SK-N-SH (cell line): ENCODE data around the gene ATP6V1C2. TPM values are rescaled to one million over a fixed set of nuclear protein-coding genes. Genes with fewer than 3 reads are reported as not detected.

Source experiments
- CTCF ChIA-PET: fragments of 300-600, 350-600 bp; formaldehyde crosslinking; extraction: SDS; loops from one replicate; lab custom pipeline; 2021; lab: Yijun Ruan, JAX
- POLR2A ChIA-PET: fragments of 350-600 bp; sonication (Branson Sonifier 250); formaldehyde crosslinking; extraction: SDS; loops from one replicate; lab custom pipeline; 2020; ENCODE audit warnings: antibody characterized with exemption, inconsistent platforms; lab: Yijun Ruan, JAX
- DNase-seq: peaks from one replicate; pipeline ENCODE4 v3.0.0; 2012
- H2AFZ ChIP-seq: fragments of 200-600 bp; sonication (generic); 2 replicates; pipeline ENCODE4 v1.8.1; 2016; ENCODE audit warnings: antibody characterized with exemption, mild to moderate bottlenecking, low read depth
- H3F3A ChIP-seq: fragments of 200-600 bp; sonication (generic); replicated peaks from 2 replicates; pipeline ENCODE3; 2016; ENCODE audit warnings: antibody characterized with exemption, mild to moderate bottlenecking; ENCODE audit not compliant: insufficient read depth
- H3K27ac ChIP-seq, 2 experiments: fragments of 200-500 bp in 1 of 2; fragments of 200-600 bp in 1 of 2; sonication (Bioruptor generic) in 1 of 2; sonication (generic), shearing (Covaris generic) in 1 of 2; 2 replicates each; pipeline versions ENCODE4 v1.5.1 to v1.6.1; 2014 to 2016; ENCODE audit warnings: low read depth in 2 of 2, inconsistent platforms in 1 of 2, low read length in 1 of 2, mild to moderate bottlenecking in 1 of 2, mixed read lengths in 1 of 2
- H3K27me3 ChIP-seq: fragments of 200-600 bp; sonication (generic), shearing (Covaris generic); 2 replicates; pipeline ENCODE4 v1.6.1; 2016; ENCODE audit warnings: mixed run types; ENCODE audit not compliant: insufficient read depth
- H3K36me3 ChIP-seq, 2 experiments: fragments of 200-500 bp in 1 of 2; fragments of 200-600 bp in 1 of 2; sonication (Bioruptor generic) in 1 of 2; sonication (generic) in 1 of 2; replicated peaks in 1 of 2; 2 replicates each; pipeline versions ENCODE3 to v1.5.1; 2014 to 2016; ENCODE audit warnings: low read length in 1 of 2, mild to moderate bottlenecking in 1 of 2; ENCODE audit not compliant: insufficient read depth in 2 of 2, control insufficient read depth in 1 of 2
- H3K4me1 ChIP-seq, 2 experiments: fragments of 200-500 bp in 1 of 2; fragments of 200-600 bp in 1 of 2; sonication (Bioruptor generic) in 1 of 2; sonication (generic), shearing (Covaris generic) in 1 of 2; 2 replicates each; pipeline versions ENCODE4 v1.5.1 to v1.6.1; 2014 to 2016; ENCODE audit warnings: low read depth in 1 of 2, low read length in 1 of 2, mixed run types in 1 of 2; ENCODE audit not compliant: insufficient read depth in 2 of 2, control insufficient read depth in 1 of 2
- H3K4me2 ChIP-seq: fragments of 200-600 bp; sonication (generic), shearing (Covaris generic); 2 replicates; pipeline ENCODE4 v1.6.1; 2017; ENCODE audit warnings: mixed run types
- H3K4me3 ChIP-seq, 2 experiments: fragments of 200-500 bp in 1 of 2; fragments of 200-600 bp in 1 of 2; sonication (Bioruptor generic) in 1 of 2; sonication (generic), shearing (Covaris generic) in 1 of 2; 2 replicates each; pipeline versions ENCODE4 v1.5.1 to v1.8.1; 2014 to 2016; ENCODE audit warnings: low read depth in 2 of 2, inconsistent platforms in 1 of 2, low read length in 1 of 2, mild to moderate bottlenecking in 1 of 2, mixed read lengths in 1 of 2, moderate library complexity in 1 of 2
- H3K79me2 ChIP-seq: fragments of 200-600 bp; sonication (generic); 2 replicates; pipeline ENCODE4 v1.8.1; 2017; ENCODE audit warnings: mild to moderate bottlenecking; ENCODE audit not compliant: insufficient read depth
- H3K9ac ChIP-seq: fragments of 200-600 bp; sonication (generic); 2 replicates; pipeline ENCODE4 v1.6.1; 2017; ENCODE audit warnings: mixed run types
- H3K9me2 ChIP-seq: fragments of 200-600 bp; sonication (generic); 2 replicates; pipeline ENCODE4 v1.6.1; 2017; ENCODE audit warnings: mixed run types
- H3K9me3 ChIP-seq: fragments of 200-600 bp; sonication (generic); 2 replicates; pipeline ENCODE4 v1.6.1; 2017; ENCODE audit warnings: mixed run types, mild to moderate bottlenecking, moderate library complexity
- H4K20me1 ChIP-seq: fragments of 200-600 bp; sonication (generic); 2 replicates; pipeline ENCODE4 v1.6.1; 2017; ENCODE audit warnings: mild to moderate bottlenecking, mixed run types; ENCODE audit not compliant: insufficient read depth
- CHD2 ChIP-seq: fragments of 150-350 bp; IDR thresholded peaks from 2 replicates; pipeline ENCODE4 v1.6.1; 2018; ENCODE audit warnings: low read length; ENCODE audit not compliant: partially characterized antibody
- EZH2phosphoT487 ChIP-seq: fragments of 200-600 bp; sonication (generic); IDR thresholded peaks from 2 replicates; pipeline ENCODE4 v1.6.1; 2017; ENCODE audit warnings: low read depth, mixed run types, mild to moderate bottlenecking, antibody characterized with exemption, moderate library complexity, borderline replicate concordance
- MEF2A ChIP-seq: IDR thresholded peaks from 2 replicates; pipeline ENCODE4 v1.4.0; 2012; ENCODE audit warnings: low read depth, borderline replicate concordance
- NRF1 ChIP-seq: IDR thresholded peaks from 2 replicates; pipeline ENCODE4 v1.6.1; 2012; ENCODE audit warnings: low read depth, mild to moderate bottlenecking, low read length
- RCOR1 ChIP-seq: fragments of 150-350 bp; IDR thresholded peaks from 2 replicates; pipeline ENCODE4 v1.6.1; 2017; ENCODE audit warnings: antibody characterized with exemption, low read length
- RXRA ChIP-seq: IDR thresholded peaks from 2 replicates; pipeline ENCODE4 v1.4.0; 2012; ENCODE audit warnings: low read depth, mild to moderate bottlenecking, borderline replicate concordance
- YY1 ChIP-seq: IDR thresholded peaks from 2 replicates; pipeline ENCODE4 v1.4.0; 2012; ENCODE audit warnings: low read depth, mild to moderate bottlenecking
- ZBTB33 ChIP-seq: IDR thresholded peaks from 2 replicates; pipeline ENCODE4 v1.4.0; 2012; ENCODE audit warnings: low read depth, borderline replicate concordance
- WGBS: methylation state at CpG from one replicate; pipeline ENCODE4 v1.1.6; 2017; ENCODE audit warnings: low lambda C conversion rate; 5-methylcytosine and 5-hydroxymethylcytosine counted together
- polyA plus RNA-seq, 3 experiments: library from polyadenylated mRNA; depleted of rRNA; stranded (reverse); fragments of >200 nt; gene quantifications; 2 replicates each; pipeline ENCODE4 v1.2.3, GENCODE V29; 2012
- TF ChIP-seq, protein P1 (sequence below): IDR thresholded peaks from 2 replicates; pipeline ENCODE4 v1.4.0; 2012; ENCODE audit warnings: low read depth
- TF ChIP-seq, protein P2 (sequence below): fragments of 150-350 bp; IDR thresholded peaks from 2 replicates; pipeline ENCODE4 v1.6.1; 2017; ENCODE audit warnings: antibody characterized with exemption, low read length, low read depth, borderline replicate concordance
- TF ChIP-seq, protein P3 (sequence below): IDR thresholded peaks from 2 replicates; pipeline ENCODE4 v1.6.1; 2012; ENCODE audit warnings: mild to moderate bottlenecking, low read depth, low read length, moderate library complexity
- TF ChIP-seq, protein P4 (sequence below): fragments of 150-350 bp; IDR thresholded peaks from 2 replicates; pipeline ENCODE4 v1.6.1; 2016; ENCODE audit warnings: mild to moderate bottlenecking, low read depth, low read length

ATP6V1C2 gene
- polyA plus RNA-seq, 1 of the 3 experiments (the other 2 are of a cell fraction), result 0.12 TPM

- no peak overlapping the region for H3K4me2 ChIP-seq
- no peaks in the 10 kb centered on the region for H3K9me2 ChIP-seq
- no peaks in the 10 kb centered on the region for H3K36me3 ChIP-seq
- POLR2A ChIA-PET, result no interaction called here
- no peaks in the 10 kb centered on the region for H3K9me3 ChIP-seq
- H3F3A ChIP-seq, result no peaks in the 10 kb centered on the region
- H3K79me2 ChIP-seq, result no peaks in the 10 kb centered on the region
- H3K4me3 ChIP-seq, result no peak overlapping the region
- no peak overlapping the region for H2AFZ ChIP-seq
- WGBS, result 86% methylated on average over 12 of the region's 12 CpGs
- H3K9ac ChIP-seq, result no peak overlapping the region
- peaks cover 0 to 21% of the 10 kb centered on the region in 2 experiments; a peak in 1 of 4 replicates for H3K4me1 ChIP-seq
- no peaks in the 10 kb centered on the region for H4K20me1 ChIP-seq
- TF ChIP-seq ZBTB33, result no peak
- no peak for TF ChIP-seq MEF2A
- TF ChIP-seq, protein P1, sequence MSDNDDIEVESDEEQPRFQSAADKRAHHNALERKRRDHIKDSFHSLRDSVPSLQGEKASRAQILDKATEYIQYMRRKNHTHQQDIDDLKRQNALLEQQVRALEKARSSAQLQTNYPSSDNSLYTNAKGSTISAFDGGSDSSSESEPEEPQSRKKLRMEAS, result no peak
- TF ChIP-seq EZH2phosphoT487, result no peak
- no peak for TF ChIP-seq CHD2
- no peak for TF ChIP-seq RXRA
- TF ChIP-seq YY1, result no peak
- TF ChIP-seq NRF1, result no peak
- TF ChIP-seq, protein P2, sequence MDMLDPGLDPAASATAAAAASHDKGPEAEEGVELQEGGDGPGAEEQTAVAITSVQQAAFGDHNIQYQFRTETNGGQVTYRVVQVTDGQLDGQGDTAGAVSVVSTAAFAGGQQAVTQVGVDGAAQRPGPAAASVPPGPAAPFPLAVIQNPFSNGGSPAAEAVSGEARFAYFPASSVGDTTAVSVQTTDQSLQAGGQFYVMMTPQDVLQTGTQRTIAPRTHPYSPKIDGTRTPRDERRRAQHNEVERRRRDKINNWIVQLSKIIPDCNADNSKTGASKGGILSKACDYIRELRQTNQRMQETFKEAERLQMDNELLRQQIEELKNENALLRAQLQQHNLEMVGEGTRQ, result no peak
- TF ChIP-seq, protein P3, sequence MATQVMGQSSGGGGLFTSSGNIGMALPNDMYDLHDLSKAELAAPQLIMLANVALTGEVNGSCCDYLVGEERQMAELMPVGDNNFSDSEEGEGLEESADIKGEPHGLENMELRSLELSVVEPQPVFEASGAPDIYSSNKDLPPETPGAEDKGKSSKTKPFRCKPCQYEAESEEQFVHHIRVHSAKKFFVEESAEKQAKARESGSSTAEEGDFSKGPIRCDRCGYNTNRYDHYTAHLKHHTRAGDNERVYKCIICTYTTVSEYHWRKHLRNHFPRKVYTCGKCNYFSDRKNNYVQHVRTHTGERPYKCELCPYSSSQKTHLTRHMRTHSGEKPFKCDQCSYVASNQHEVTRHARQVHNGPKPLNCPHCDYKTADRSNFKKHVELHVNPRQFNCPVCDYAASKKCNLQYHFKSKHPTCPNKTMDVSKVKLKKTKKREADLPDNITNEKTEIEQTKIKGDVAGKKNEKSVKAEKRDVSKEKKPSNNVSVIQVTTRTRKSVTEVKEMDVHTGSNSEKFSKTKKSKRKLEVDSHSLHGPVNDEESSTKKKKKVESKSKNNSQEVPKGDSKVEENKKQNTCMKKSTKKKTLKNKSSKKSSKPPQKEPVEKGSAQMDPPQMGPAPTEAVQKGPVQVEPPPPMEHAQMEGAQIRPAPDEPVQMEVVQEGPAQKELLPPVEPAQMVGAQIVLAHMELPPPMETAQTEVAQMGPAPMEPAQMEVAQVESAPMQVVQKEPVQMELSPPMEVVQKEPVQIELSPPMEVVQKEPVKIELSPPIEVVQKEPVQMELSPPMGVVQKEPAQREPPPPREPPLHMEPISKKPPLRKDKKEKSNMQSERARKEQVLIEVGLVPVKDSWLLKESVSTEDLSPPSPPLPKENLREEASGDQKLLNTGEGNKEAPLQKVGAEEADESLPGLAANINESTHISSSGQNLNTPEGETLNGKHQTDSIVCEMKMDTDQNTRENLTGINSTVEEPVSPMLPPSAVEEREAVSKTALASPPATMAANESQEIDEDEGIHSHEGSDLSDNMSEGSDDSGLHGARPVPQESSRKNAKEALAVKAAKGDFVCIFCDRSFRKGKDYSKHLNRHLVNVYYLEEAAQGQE, result no peak
- TF ChIP-seq, protein P4, sequence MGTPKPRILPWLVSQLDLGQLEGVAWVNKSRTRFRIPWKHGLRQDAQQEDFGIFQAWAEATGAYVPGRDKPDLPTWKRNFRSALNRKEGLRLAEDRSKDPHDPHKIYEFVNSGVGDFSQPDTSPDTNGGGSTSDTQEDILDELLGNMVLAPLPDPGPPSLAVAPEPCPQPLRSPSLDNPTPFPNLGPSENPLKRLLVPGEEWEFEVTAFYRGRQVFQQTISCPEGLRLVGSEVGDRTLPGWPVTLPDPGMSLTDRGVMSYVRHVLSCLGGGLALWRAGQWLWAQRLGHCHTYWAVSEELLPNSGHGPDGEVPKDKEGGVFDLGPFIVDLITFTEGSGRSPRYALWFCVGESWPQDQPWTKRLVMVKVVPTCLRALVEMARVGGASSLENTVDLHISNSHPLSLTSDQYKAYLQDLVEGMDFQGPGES, result no peak
- TF ChIP-seq RCOR1, result no peak
- peak; percentile 37 for DNase-seq
- H3K27ac ChIP-seq, result no peak overlapping the region
- H3K27me3 ChIP-seq, result 0 out of 2 replicates have a peak, but pooled peaks cover 5% of the 10 kb centered on the region
- CTCF ChIA-PET, result interaction anchor here (1.0 kb wide), 1 partner anchor 44 kb away, joined by 3 read pairs; no protein-coding TSS in a partner anchor
These were observed 50.9 kb downstream of the ATP6V1C2 start for GRCh38 chr2:10772201-10772867.
